OCI-M2 (cell line): ENCODE measurements around the gene CIAPIN1.
"Not testable (repeated sequence)": the region's sequence is repeated elsewhere in the genome, so short reads cannot be mapped to it uniquely, and the experiment has no call there.

Source experiments
- DNase-seq: peaks from one replicate; lab custom pipeline; 2025; ENCODE audit not compliant: unreplicated experiment; lab: John Stamatoyannopoulos, UW

The CIAPIN1 gene

GRCh38 chr16:57407521-57408353 is 39.4 kb downstream of the CIAPIN1 start:
- no peak for DNase-seq

- DNase-seq = no peak
Measured at GRCh38 chr16:57406881-57407280, 40.3 kb downstream of the CIAPIN1 start.

DNA sequence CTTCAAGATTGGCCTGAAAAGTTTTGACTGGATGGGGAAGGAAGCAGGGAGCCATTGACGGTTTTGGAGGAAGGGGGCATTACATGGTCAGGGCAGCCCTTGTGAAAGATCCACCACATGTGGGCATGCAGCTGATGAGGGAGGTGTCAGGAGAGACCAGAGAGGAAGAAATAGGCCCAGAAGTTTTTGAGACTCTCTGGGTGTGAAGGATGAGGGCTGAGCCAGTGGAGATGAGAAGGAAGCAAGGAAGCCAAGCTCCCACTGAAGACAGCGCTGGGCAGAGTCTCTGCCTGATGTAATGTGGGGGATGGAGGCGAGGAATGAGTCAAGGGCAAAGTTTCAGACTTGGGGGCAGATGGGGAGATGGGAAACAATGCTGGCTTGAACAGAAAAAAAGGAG is 42.1 kb downstream of the CIAPIN1 start:
- DNase-seq = no peak

- DNase-seq = no peak
Measured at GRCh38 chr16:57403965-57404817, 43.0 kb downstream of the CIAPIN1 start, which contains the start of gene CCL17. CCL17 (plus strand) TSS chr16:57404767; CDS start chr16:57413933, 9,166 bp downstream.

- no peak for DNase-seq
Measured at GRCh38 chr16:57401943-57402640, 45.1 kb downstream of the CIAPIN1 start.

DNA sequence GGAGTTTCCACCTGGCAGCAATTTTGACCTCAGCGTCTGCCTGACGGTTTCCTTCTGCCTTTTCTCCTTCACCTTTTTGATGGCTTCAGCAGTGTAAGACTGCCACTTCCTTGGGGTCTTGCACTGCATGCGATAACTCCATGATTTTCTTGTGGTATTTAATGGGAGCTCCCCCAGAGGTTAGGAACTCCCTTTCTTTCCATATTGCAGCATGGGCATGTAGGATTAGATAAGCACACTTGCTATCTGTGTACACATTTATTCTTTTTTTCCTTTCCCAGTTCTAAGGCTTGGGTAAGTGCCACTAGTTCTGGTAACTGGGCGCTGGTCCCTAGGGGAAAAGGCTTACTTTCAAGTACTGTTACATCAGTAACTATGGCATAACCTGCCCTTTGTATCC is 49.7 kb downstream of the CIAPIN1 start:
- not testable (repeated sequence) for DNase-seq

DNA sequence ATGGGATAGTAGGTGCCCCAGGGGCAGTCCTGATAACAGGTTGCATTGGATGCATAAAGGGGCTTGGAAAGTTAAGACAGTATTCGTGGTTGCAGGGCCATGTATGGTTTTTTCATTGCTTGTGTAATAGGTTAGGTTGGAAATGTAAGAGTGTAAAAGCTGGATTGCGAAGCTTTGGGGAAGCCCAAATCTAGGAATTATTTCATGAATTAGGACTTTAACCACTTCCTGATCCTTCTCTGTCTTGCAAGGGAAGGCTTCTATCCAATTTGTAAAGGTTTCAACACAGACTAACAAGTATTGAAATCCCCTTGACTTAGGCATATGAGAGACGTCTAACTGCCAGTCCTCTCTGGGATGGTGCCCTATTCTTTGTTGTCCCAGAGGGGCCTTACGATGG is 50.4 kb downstream of the CIAPIN1 start:
- DNase-seq = no peak

DNA sequence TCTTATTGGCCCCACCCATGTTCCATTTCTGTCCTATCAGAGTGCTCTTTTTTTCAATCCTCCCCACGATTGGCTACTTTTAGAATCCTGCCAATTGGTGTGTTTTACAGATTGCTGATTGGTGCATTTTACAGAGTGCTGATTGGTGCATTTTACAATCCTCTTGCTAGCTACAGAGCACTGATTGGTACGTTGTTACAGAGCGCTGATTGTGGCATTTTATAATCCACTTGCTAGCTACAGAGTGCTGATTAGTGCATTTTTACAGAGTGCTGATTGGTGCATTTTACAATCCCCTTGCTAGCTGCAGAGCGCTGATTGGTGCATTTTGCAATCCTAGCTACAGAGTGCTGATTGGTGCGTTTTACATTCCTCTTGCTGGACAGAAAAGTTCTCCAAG is 52.2 kb downstream of the CIAPIN1 start:
- DNase-seq = no peak

GRCh38 chr16:57394444-57394843 is 52.7 kb downstream of the CIAPIN1 start:
- DNase-seq = no peak

GRCh38 chr16:57392694-57393093 is 54.5 kb downstream of the CIAPIN1 start:
- no peak for DNase-seq

DNA sequence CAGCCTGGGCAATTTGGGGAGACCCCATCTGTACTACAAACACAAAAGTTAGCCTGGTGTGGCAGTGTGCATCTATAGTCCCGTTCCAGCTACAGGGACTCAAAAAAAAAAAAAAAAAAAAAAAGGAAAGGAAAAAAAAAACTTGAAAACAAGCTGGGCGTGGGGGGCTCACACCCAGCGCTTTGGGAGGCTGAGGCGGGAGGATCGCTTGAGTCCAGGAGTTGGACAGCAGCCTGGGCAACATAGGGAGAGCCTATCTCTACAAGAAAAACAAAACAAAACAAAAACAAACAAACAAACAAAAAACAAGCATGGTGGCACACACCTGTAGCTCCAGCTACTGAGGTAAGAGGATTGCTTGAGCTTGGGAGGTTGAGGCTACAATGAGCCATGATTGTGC is 55.5 kb downstream of the CIAPIN1 start:
- DNase-seq = no peak

DNA sequence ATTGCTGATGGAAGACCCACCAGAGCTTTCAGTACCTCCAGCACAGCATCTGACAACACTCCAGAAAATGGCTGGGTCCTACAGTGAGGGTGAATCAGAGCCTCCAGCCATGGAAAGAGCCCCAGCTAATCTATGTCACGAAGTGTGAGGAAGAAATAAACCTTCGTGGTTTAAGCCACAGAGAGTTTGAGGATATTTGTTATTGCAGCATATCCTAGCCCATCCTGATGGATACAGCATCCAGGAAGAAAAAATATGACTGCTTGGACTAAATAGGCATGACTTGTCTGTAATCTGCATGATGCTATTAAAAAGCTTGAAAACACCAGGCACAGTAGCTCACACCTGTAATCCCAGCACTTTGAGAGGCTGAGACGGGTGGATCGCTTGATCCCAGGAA is 55.9 kb downstream of the CIAPIN1 start:
- DNase-seq = no peak

DNA sequence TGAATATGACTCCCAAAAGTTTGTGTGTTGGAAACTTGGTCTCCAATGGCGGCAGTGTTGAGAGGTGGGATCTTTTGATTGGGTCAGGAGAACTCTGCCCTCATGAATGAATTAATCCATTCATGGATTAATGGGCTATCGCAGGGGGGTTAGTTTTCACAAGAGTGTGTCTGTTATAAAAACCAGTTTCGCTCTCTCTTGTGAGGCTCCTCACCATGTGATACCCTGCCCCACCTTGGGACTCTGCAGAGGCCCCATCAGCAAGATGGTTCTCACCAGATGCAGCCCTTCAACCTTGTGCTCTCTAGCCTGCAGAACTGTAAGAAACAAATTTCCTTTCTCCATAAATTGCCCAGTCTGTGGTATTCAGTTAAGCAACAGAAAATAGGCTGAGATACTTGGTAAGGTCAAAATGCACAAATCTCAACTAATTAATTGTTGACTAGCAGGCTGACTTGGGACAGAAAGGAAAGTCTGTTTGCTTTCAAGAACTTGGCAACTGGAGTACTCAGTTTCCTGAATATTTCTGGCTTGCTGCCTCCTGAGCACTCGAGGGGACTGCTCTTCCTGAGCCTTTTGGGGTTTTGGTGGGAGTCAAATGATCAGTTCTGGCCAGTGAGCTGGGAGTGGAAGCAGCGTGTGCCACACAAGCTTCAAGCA is 56.4 kb downstream of the CIAPIN1 start:
- DNase-seq = no peak

GRCh38 chr16:57389087-57389468 is 58.1 kb downstream of the CIAPIN1 start:
- DNase-seq = no peak

DNA sequence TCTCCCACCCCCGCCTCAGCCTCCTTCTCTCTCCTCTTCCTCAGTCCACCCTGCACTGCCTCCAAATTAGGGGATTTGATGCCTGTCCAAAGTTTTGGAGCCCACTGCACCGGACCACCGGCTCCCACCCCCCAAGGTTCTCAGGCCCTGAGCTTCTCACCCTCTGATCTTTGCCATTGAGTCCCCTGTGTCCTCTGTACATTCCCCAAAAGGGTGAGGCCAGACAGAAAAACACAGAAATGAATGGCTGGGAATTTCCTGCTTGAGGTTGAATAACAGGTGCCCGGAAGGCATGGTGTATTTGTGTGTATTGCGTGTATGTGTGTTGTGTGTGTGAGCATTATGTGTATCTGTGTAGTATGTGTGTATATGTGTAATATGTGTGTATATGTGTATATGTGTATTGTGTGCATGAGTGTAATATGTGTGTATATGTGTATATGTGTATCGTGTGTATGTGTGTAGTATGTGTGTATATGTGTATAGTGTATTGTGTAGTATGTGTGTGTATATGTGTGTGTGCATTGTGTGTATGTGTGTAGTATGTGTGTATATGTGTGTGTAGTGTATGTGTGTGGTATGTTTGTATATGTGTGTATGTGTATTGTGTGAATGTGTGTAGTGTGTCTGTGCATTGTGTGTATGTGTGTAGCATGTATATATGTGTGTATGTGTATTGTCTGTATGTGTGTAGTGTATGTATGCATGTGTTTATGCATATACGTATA is 58.7 kb downstream of the CIAPIN1 start:
- DNase-seq = no peak

GRCh38 chr16:57387598-57388354 is 59.4 kb downstream of the CIAPIN1 start:
- no peak for DNase-seq

- DNase-seq = no peak
Measured at GRCh38 chr16:57386381-57386951, 60.7 kb downstream of the CIAPIN1 start.

GRCh38 chr16:57385083-57385482 is 62.1 kb downstream of the CIAPIN1 start:
- DNase-seq = no peak
